Cardiac muscle cell (in vitro differentiated cells and primary cell): ENCODE results near the gene CCNYL1. TPM values are rescaled to one million over a fixed set of nuclear protein-coding genes. Genes with fewer than 3 reads are reported as not detected.
"Not testable (repeated sequence)": the region's sequence is repeated elsewhere in the genome, so short reads cannot be mapped to it uniquely, and the experiment has no call there.

Experiments used
- DNase-seq, 2 donors: peaks; one replicate each; pipeline versions ENCODE4 v3.0.0 to v3.0.0-alpha.2; 2010 to 2017; ENCODE audit warnings: low read depth in 1 of 2, low spot score in 1 of 2
- H3K27ac ChIP-seq: fragments of 200-600 bp; sonication (generic); 2 replicates; pipeline ENCODE4 v1.5.1; 2016
- H3K27me3 ChIP-seq: fragments of 200-600 bp; sonication (generic); 2 replicates; pipeline ENCODE4 v1.6.0; 2016; ENCODE audit warnings: control low read depth
- H3K36me3 ChIP-seq: fragments of 200-600 bp; sonication (generic); 2 replicates; pipeline ENCODE4 v1.5.1; 2016; ENCODE audit warnings: control low read depth
- H3K4me1 ChIP-seq: fragments of 200-600 bp; sonication (generic); 2 replicates; pipeline ENCODE4 v1.8.1; 2017; ENCODE audit warnings: low read depth, mild to moderate bottlenecking, mixed run types
- H3K4me3 ChIP-seq: fragments of 200-600 bp; sonication (generic); 2 replicates; pipeline ENCODE4 v1.5.1; 2016; ENCODE audit warnings: mild to moderate bottlenecking
- H3K9me3 ChIP-seq: fragments of 200-600 bp; sonication (generic); 2 replicates; pipeline ENCODE4 v1.5.1; 2017; ENCODE audit warnings: low read depth, mild to moderate bottlenecking, control low read depth
- polyA plus RNA-seq: library from polyadenylated mRNA; unstranded; fragments of >200 nt; fragmentation: Nextera tagmentation; extraction: Ambion mirVana; gene quantifications from 2 replicates; pipeline ENCODE4 v1.2.1, GENCODE V29; 2016
- total RNA-seq: library from RNA; depleted of rRNA; stranded (reverse); fragments of >200 nt; gene quantifications from 2 replicates; pipeline ENCODE4 v1.2.3, GENCODE V29; 2016
- TF ChIP-seq, protein P1 (sequence below): IDR thresholded peaks from 2 replicates; pipeline ENCODE4 v1.5.1; 2012; ENCODE audit warnings: low read depth, mild to moderate bottlenecking, low read length

CCNYL1 gene
- total and polyA plus RNA-seq, 2 experiments from 2014 or later, result 6.8 to 7.4 TPM

DNA sequence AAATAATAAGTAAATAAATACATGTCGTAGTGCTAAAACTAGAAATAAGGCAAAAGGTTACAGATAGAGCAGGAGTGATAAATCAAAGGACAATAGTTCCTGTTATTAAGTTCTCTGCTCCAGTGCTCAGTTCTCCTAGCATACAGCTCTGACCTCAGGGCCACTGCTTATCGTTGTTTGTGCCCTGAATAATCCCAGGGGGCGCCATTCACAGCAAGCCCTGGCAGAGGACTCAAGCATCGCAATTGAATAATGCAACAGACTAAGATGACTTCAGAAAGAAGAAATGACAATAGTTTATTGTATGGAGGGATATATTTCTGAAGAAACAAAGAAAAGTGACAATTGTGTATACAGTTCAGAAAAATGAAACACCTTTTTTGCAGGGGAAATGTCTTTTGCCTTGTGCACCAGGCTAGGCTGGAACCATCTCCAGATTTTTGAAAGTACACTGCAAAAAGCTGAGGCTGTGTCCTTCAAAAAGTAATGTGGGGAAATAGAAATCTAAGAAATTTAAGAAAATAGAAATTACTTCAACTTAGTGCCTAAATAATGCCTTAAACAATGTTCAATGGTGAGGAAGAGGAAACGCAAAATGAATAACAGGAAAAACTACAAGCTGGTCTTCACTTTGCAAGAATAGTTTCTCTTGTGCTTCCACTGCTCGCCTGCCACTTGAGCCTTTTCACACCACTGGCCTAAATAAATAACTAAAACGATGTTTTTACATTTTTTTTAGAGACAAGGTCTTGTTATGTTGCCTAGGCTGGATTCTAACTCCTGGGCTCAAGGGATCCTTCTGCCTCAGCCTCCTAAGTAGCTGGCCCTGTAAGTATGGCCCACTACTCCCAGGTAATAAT is 19.0 kb upstream of the CCNYL1 start:
- DNase-seq, result peak; percentile 36 to 51
- no peaks in the 10 kb centered on the region for H3K27me3 ChIP-seq
- TF ChIP-seq, protein P1, sequence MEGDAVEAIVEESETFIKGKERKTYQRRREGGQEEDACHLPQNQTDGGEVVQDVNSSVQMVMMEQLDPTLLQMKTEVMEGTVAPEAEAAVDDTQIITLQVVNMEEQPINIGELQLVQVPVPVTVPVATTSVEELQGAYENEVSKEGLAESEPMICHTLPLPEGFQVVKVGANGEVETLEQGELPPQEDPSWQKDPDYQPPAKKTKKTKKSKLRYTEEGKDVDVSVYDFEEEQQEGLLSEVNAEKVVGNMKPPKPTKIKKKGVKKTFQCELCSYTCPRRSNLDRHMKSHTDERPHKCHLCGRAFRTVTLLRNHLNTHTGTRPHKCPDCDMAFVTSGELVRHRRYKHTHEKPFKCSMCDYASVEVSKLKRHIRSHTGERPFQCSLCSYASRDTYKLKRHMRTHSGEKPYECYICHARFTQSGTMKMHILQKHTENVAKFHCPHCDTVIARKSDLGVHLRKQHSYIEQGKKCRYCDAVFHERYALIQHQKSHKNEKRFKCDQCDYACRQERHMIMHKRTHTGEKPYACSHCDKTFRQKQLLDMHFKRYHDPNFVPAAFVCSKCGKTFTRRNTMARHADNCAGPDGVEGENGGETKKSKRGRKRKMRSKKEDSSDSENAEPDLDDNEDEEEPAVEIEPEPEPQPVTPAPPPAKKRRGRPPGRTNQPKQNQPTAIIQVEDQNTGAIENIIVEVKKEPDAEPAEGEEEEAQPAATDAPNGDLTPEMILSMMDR, result peak; percentile 38

DNA sequence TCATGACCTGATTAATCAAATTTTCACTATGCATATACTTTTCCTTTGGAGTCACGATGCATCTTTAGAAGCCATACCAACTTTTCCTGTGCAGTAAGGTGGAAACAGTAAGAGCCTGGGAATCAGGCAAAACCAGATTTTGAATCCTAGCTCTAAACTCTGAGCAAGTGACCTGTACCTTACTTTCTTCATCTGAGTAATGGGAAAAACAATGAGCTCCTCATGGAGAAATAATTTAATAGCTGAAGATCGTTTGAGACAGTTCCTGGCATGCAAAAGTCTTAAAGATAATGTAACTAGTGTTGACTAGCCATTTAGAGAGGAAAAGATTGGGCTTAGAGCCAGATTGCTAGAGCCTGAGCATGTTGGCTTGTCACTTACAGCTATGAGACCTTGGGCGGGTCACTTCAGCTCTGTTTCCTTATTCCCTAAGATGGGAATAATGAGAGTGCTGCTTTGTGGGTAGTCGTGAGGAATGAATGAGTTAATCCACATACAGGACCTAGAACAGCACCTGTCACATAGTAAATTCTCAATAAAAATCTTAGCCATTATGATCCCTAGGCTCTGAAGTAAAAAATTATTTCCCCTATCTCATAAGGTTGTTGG is 17.7 kb upstream of the CCNYL1 start:
- Histone ChIP-seq H3K9me3 (no peaks in the 10 kb centered on the region), H3K4me1 (no peaks in the 10 kb centered on the region), H3K27ac (no peak overlapping the region), H3K27me3 (no peaks in the 10 kb centered on the region), H3K4me3 (no peak overlapping the region), H3K36me3 (no peaks in the 10 kb centered on the region)
- DNase-seq, result no peak
- TF ChIP-seq, protein P1, result no peak

More for the DNA sequence above, 19.0 kb upstream of the CCNYL1 start:
- Histone ChIP-seq H3K36me3 (no peaks in the 10 kb centered on the region), H3K4me3 (no peak overlapping the region), H3K4me1 (no peaks in the 10 kb centered on the region), H3K9me3 (no peaks in the 10 kb centered on the region), H3K27ac (no peak overlapping the region)

DNA sequence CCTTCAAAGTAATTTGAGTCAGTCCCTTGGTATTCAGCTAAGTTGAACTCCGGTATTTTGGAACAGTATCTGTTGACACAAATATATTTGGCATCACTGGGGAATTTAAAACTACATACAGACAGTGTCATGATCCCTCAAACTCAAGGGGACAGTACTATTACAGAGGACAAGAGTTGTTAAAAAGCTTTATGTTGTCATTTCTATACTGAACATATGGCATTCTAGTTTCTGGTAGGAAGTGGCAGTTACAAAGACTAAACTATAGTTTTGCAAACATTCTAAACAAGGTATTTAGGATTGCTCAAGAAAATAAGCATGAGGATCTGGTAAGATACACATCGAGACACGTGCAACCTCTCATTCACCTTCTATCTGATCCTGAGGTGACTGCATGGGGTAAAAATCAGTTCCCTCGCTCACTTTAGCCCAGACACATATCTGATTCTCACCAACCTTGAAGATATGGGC is 16.6 kb upstream of the CCNYL1 start:
- Histone ChIP-seq H3K36me3 (no peaks in the 10 kb centered on the region), H3K27me3 (no peaks in the 10 kb centered on the region), H3K4me3 (no peak overlapping the region), H3K9me3 (no peaks in the 10 kb centered on the region), H3K4me1 (no peaks in the 10 kb centered on the region), H3K27ac (no peak overlapping the region)
- DNase-seq, result peak in 1 of 2 donors; percentile 17
- TF ChIP-seq, protein P1, result no peak

- Histone ChIP-seq H3K4me1 (no peaks in the 10 kb centered on the region), H3K4me3 (no peak overlapping the region), H3K9me3 (no peaks in the 10 kb centered on the region), H3K36me3 (no peaks in the 10 kb centered on the region), H3K27me3 (no peaks in the 10 kb centered on the region), H3K27ac (no peak overlapping the region)
- TF ChIP-seq, protein P1, result no peak
- no peak for DNase-seq
These were observed 16.1 kb upstream of the CCNYL1 start for GRCh38 chr2:207695293-207695692.

- not testable (repeated sequence) for H3K36me3 ChIP-seq, H3K27ac ChIP-seq, DNase-seq, H3K27me3 ChIP-seq, H3K9me3 ChIP-seq, H3K4me1 ChIP-seq, H3K4me3 ChIP-seq
These were observed 14.5 kb upstream of the CCNYL1 start for GRCh38 chr2:207696911-207697310.

GRCh38 chr2:207697411-207697810 is 14.0 kb upstream of the CCNYL1 start:
- Histone ChIP-seq H3K4me1 (no peaks in the 10 kb centered on the region), H3K9me3 (no peaks in the 10 kb centered on the region), H3K27me3 (no peaks in the 10 kb centered on the region), H3K36me3 (no peaks in the 10 kb centered on the region), H3K4me3 (no peak overlapping the region), H3K27ac (no peak overlapping the region)
- TF ChIP-seq, protein P1, result no peak
- peak in 1 of 2 donors; percentile 43 for DNase-seq
